WTC11 (cell line): ENCODE data around the gene TGM2. TPM values are rescaled to one million over a fixed set of nuclear protein-coding genes. Genes with fewer than 3 reads are reported as not detected.

Source experiments
- ATAC-seq: fragments of 200-7000 bp; cut with Tn5 transposase; 2 replicates; pipeline ENCODE4 v1.10.0; 2021; ENCODE audit warnings: mild to moderate bottlenecking, moderate library complexity
- CTCF ChIA-PET: fragments of 300-600 bp; sonication (Branson Sonifier 250); formaldehyde crosslinking; loops from one replicate; lab custom pipeline; 2021; ENCODE audit warnings: antibody characterized with exemption; lab: Charles Lee
- POLR2A ChIA-PET: fragments of 350-600 bp; sonication (Branson Sonifier 250); formaldehyde crosslinking; loops from one replicate; lab custom pipeline; 2021; ENCODE audit warnings: antibody characterized with exemption; lab: Charles Lee
- DNase-seq: peaks from one replicate; pipeline ENCODE4 v3.0.0; 2021; ENCODE audit warnings: low spot score
- H3K27ac Mint-ChIP-seq: 2 replicates; pipeline ENCODE4 v1.8.0; 2021; ENCODE audit warnings: mixed read lengths
- H3K27me3 Mint-ChIP-seq: 2 replicates; pipeline ENCODE4 v1.8.0; 2021; ENCODE audit warnings: low read depth, mild to moderate bottlenecking, moderate library complexity, mixed read lengths
- H3K36me3 Mint-ChIP-seq: 2 replicates; pipeline ENCODE4 v1.8.0; 2021; ENCODE audit warnings: mixed read lengths
- H3K4me1 Mint-ChIP-seq: 2 replicates; pipeline ENCODE4 v1.8.0; 2022; ENCODE audit warnings: mixed read lengths
- H3K4me3 Mint-ChIP-seq: 2 replicates; pipeline ENCODE4 v1.8.0; 2021; ENCODE audit warnings: mild to moderate bottlenecking, moderate library complexity, mixed read lengths
- H3K9me3 Mint-ChIP-seq: 2 replicates; pipeline ENCODE4 v1.8.0; 2021; ENCODE audit warnings: mixed read lengths
- AR ChIP-seq: fragments of 250-450 bp; sonication (Bioruptor Pico); IDR thresholded peaks from 2 replicates; pipeline ENCODE4 v1.9.0; 2021; ENCODE audit warnings: mild to moderate bottlenecking
- E2F5 ChIP-seq: sonication (generic); formaldehyde crosslinking; IDR thresholded peaks from 2 replicates; pipeline ENCODE4 v1.8.1; 2022; ENCODE audit warnings: mild to moderate bottlenecking, moderate library complexity, missing genetic modification reagents
- FOXJ3 ChIP-seq: sonication (generic); formaldehyde crosslinking; IDR thresholded peaks from 2 replicates; pipeline ENCODE4 v1.9.0; 2021; ENCODE audit warnings: missing genetic modification reagents, mild to moderate bottlenecking, borderline replicate concordance
- GABPB1 ChIP-seq: sonication (generic); formaldehyde crosslinking; IDR thresholded peaks from 2 replicates; pipeline ENCODE4 v1.8.1; 2023; ENCODE audit warnings: mild to moderate bottlenecking, missing genetic modification reagents
- PREB ChIP-seq: sonication (generic); formaldehyde crosslinking; IDR thresholded peaks from 2 replicates; pipeline ENCODE4 v1.8.1; 2022; ENCODE audit warnings: mild to moderate bottlenecking, missing genetic modification reagents, moderate library complexity, borderline replicate concordance
- TCF7 ChIP-seq: sonication (generic); formaldehyde crosslinking; IDR thresholded peaks from 2 replicates; pipeline ENCODE4 v1.8.0; 2022; ENCODE audit warnings: mild to moderate bottlenecking, low read depth, missing genetic modification reagents, moderate library complexity
- ZBTB21 ChIP-seq: sonication (generic); formaldehyde crosslinking; IDR thresholded peaks from 2 replicates; pipeline ENCODE4 v1.8.1; 2023; ENCODE audit warnings: mild to moderate bottlenecking, missing genetic modification reagents, borderline replicate concordance
- ZNF416 ChIP-seq: fragments of 250-450 bp; sonication (Bioruptor Pico); IDR thresholded peaks from 2 replicates; pipeline ENCODE4 v1.9.0; 2021; ENCODE audit warnings: mild to moderate bottlenecking, inconsistent platforms
- ZNF532 ChIP-seq: fragments of 250-450 bp; sonication (Bioruptor Pico); IDR thresholded peaks from 2 replicates; pipeline ENCODE4 v1.9.0; 2021; ENCODE audit warnings: mild to moderate bottlenecking, borderline replicate concordance
- total RNA-seq: library from RNA; stranded (reverse); gene quantifications from 3 replicates; pipeline ENCODE4 v1.2.3, GENCODE V29; 2021

Gene TGM2
- total RNA-seq, 1 experiment from 2014 or later = 1.5 TPM

GRCh38 chr20:38123021-38123587 lies 42.0 kb downstream of the TGM2 start:
- DNase-seq (no peak), ATAC-seq (peak; percentile 50)
- H3K4me1 Mint-ChIP-seq = peaks cover 5% of the 10 kb centered on the region; the same call in 1 of the 2 replicates

GRCh38 chr20:38121741-38122140 lies 43.3 kb downstream of the TGM2 start:
- H3K9me3 Mint-ChIP-seq = no peaks in the 10 kb centered on the region
- no peak for DNase-seq
- H3K4me1 Mint-ChIP-seq = peaks cover 5% of the 10 kb centered on the region; the same call in 1 of the 2 replicates
- H3K27ac Mint-ChIP-seq = no peak overlapping the region
- ATAC-seq = no peak
- ChIA-PET POLR2A (interaction anchor here (0.6 kb wide), 1 partner anchor 239 kb away, joined by 3 read pairs; no protein-coding TSS in a partner anchor), CTCF (no interaction called here)
- H3K36me3 Mint-ChIP-seq = no peaks in the 10 kb centered on the region
- TF ChIP-seq ZNF532 (CRISPR knock-in tag) = no peak
- TF ChIP-seq E2F5 (CRISPR knock-in tag) = no peak
- no peak for TF ChIP-seq PREB (CRISPR knock-in tag)
- TF ChIP-seq ZBTB21 = no peak
- no peak for TF ChIP-seq AR
- no peak overlapping the region for H3K4me3 Mint-ChIP-seq
- no peaks in the 10 kb centered on the region for H3K27me3 Mint-ChIP-seq

More at GRCh38 chr20:38123021-38123587, 42.0 kb downstream of the TGM2 start:
- Mint-ChIP-seq H3K27me3 (no peaks in the 10 kb centered on the region), H3K36me3 (no peaks in the 10 kb centered on the region), H3K4me3 (no peak overlapping the region), H3K9me3 (no peaks in the 10 kb centered on the region)
- ChIA-PET CTCF (interaction anchor here (1.2 to 1.8 kb wide), 5 partner anchors 9 to 98 kb away, joined by 5 to 11 read pairs (median 7); no protein-coding TSS in a partner anchor), POLR2A (no interaction called here)
- TF ChIP-seq TCF7 = no peak
- peak; percentile 89 for TF ChIP-seq GABPB1 (CRISPR knock-in tag)
- TF ChIP-seq, all 79 proteins: peak for 1
- H3K27ac Mint-ChIP-seq = peak overlapping the region; percentile 41; the same call in 1 of the 2 replicates

GRCh38 chr20:38120625-38120988 lies 44.5 kb downstream of the TGM2 start:
- CTCF ChIA-PET = interaction anchor here (1.3 kb wide), 1 partner anchor 47 kb away, joined by 3 read pairs; no protein-coding TSS in a partner anchor
- TF ChIP-seq ZNF416 = no peak
- TF ChIP-seq FOXJ3 (CRISPR knock-in tag) = no peak
- TF ChIP-seq, all 79 proteins: peak for 0
- no peaks in the 10 kb centered on the region for H3K36me3 Mint-ChIP-seq
- DNase-seq (no peak), ATAC-seq (no peak)
- H3K9me3 Mint-ChIP-seq = no peaks in the 10 kb centered on the region
- POLR2A ChIA-PET = no interaction called here
- peaks cover 5% of the 10 kb centered on the region; the same call in 1 of the 2 replicates for H3K4me1 Mint-ChIP-seq
- H3K27ac Mint-ChIP-seq = no peak overlapping the region
- no peak overlapping the region for H3K4me3 Mint-ChIP-seq
- no peaks in the 10 kb centered on the region for H3K27me3 Mint-ChIP-seq
